GM19463 (cell line): ENCODE data around the gene VWC2.

Experiments used
- ATAC-seq: cut with Tn5 transposase; IDR thresholded peaks from one replicate; pipeline ENCODE4 v1.9.1; 2021; ENCODE audit warnings: mild to moderate bottlenecking, moderate library complexity; ENCODE audit not compliant: unreplicated experiment

VWC2 gene

DNA sequence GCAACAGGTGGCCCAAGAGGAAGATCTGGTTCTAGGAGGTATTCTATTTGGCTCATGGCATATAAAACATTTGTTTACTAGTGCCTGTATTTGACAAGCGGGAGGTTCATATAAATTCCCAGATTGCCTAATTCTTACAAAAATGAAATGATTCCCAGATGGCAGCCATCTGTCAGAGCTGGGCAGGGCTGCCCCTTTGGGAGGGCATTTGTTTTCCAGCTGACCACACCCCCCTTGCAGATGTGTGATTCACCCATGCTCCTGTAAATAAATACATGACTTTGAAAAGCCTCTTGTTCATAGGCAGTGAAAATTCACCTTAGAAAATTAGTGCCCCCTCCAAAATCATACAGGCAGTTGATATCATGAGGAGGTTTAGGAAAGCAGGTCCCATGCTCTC, 8.6 kb downstream of the VWC2 start:
- ATAC-seq, result no peak

DNA sequence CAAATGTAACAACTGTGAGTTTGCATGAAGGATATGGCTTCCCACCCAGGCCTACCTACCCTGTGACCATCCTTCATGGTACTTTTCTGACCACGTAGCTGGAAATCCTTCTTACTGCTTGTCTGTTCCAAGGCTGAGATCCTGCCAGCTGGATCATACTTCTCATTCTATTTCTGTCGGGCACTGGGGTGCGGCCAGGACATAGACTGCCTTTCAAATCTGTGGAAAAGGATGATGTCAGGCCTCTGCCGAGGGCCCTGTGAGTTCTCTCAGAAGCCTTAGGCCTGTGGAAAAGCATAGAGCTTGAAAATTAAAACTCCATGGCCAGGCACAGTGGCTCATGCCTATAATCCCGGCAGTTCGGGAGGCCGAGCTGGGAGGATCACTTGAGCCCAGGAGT, 10.0 kb downstream of the VWC2 start:
- ATAC-seq, result no peak

DNA sequence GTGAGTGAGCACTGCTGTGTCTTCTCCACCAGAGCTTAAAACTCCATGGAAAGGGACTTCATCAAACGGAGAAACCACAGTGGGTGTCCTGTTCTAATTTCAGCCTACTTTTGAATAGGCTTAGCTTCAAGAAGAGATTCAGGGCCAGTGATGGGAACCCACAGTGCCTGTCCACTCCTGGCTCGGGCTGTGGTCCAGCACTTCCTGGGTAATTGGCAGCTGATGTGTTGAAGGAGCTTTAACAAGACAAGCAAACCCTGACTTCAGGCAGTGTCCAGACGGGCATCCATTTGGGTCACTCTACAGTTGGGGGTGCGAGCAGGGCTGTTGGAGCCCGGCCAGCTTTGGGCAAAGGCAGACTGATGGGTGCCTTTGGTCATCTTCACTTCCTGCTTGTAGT, 14.5 kb downstream of the VWC2 start:
- no peak for ATAC-seq

DNA sequence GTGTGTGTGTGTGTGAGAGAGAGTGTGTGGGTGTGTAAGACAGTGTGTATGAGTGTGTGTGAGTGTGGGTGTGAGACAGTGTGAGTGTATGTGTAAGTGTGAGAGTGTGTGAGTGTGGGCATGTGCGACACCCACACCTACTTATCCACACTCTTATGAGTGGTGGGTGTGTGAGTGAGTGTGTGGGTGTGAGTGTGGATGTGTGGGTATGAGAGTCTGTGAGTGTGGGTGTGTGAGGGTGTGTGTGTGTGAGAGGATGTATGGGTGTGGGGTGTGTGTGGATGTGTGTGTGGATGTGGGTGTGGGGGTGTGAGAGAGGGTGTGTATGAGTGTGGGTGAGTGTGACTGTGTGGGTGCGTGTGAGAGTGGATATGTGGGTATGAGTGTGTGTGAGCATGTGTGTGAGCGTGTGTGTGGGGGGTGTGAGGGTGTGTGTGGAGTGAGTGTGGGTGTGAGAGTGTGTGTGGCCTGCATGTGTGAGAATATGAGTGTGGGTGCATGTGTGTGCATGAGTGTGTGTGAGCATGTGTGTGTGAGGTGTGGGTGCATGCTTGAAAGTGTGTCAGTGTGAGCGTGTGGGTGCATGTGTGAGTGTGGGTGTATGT, 15.1 kb downstream of the VWC2 start:
- no peak for ATAC-seq

DNA sequence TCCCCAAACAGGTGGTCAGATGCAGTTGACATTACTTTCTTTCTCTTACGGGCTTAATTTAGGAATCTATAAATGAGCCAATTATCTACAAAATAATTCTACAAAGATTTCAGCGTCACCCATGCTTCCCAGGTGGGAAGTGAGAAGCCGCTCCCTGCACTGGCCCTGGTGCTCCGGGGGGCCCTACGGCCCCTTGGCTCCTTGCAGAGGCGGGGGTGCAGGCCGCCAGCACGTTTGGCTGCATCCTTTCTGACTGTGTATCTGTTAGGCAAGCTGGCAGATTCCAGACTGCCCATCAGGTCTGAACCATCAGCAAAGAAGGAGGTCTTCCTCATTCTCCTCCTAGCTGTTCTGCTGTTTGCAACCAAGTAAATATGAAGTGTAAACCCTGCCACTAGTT, 16.3 kb downstream of the VWC2 start:
- no peak for ATAC-seq

DNA sequence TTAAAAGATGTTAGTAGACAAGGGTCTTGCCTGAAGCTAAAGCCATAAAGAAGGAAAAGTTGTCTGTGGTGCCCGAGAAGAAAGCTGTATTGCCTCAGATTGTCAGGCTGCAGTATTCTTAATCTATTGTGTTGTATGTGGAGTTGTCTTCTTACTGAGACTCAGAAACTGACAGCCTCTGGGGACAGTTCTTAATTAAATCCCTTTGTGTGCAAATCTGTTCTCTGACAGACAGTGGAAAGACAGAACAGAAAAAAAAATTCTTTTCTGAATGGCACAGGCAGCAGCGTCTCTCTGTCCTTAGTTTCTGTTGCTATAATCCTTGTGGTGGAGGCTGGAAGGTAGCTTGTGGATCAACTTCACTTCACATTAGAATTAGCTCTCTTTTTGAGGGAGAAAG, 16.8 kb downstream of the VWC2 start:
- ATAC-seq, result no peak

DNA sequence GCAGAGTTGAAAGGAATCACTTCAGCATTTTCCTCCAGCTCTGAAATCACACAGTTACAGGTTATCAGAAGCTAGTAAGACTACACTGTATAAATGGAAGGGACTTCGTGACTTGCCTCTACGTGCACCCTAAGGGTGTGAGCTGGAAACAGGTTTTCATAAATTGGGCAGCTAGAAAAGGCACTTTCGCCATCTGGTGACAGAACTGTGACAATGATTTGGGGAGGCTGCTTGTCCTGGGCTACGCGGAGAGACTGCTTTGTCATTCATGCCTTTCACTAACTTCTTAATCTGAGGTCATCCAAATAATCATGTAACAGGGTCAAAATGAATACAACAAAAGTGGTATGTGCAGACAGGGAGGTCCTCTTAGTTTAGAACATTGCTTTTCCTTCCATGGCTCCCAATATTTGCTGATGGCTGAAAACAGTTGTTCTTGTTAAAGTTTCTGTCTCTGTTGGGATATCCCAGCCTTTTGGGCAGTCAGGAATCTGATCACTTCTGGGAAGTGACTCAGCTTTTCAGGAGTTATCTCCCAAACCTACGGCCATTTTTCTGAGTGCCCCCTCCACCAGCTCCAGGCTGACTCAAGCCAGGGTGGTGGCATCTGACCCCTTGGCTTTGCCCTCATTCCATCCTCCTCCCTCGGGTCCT, 17.8 kb downstream of the VWC2 start:
- peak; percentile 80 for ATAC-seq

DNA sequence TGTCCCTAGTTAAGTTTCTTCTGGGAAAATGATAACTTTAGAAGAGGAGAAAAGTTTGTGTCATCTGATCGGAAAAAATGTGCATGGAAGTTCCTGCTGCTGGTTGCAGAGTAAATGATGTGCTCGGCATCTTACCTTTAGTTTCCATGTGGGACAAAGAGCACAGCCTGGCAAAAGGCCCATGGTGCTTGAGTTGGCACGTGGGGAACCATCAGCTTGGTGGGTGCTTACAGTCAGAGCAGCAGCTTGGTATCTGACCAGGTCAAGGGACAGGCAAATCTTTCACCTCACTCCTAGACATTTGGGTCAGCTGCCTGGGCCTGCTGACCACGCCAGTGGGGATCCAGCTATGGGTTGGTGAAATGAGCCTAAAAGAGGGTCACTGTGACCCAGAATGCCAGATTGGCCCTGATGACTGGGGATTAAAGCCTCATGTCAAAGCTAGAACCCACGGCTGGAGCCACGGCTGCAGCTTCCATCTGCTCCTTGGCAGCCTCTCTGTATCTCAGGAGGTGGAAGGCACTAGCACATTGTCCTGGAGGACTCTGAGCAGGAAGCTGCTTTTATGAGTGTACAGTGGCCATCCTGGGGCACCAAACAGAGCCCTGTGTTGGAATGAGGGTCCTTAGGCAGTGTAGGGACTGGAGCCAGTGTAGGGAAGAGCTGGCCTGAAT, 24.7 kb downstream of the VWC2 start:
- ATAC-seq, result no peak

DNA sequence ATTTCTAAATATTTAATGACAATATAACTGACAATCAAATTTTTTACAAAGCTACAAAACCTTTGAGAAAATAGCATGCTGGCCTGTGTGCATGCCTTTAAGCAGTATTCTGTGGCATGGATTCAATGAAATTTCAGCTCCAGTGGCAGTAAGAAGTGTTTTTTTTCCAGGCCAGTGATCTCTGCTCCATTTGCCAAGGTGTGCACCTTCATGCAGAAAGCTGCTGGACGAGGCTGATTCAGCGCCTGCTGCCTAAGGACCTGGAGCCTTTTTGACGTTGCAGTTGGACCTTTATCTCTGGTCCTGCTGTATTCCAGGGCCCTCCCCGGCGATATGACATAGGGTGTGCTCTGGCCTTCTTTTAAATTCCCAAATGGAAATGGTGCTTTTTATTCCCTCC, 26.6 kb downstream of the VWC2 start:
- no peak for ATAC-seq

DNA sequence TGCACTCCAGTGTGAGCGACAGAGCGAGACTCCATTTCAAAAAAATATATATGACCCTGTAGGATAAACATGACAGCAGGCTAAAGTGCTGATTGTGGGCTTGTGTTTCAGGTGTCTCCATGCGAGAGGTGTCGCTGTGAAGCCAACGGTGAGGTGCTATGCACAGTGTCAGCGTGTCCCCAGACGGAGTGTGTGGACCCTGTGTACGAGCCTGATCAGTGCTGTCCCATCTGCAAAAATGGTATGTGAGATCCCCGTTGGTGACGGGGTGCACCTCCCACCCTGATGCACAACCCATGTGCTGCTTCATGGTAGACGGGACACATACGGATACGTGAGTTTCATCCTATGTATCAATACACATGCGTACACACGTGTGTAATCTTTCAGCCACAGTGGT, 29.2 kb downstream of the VWC2 start:
- ATAC-seq, result no peak

DNA sequence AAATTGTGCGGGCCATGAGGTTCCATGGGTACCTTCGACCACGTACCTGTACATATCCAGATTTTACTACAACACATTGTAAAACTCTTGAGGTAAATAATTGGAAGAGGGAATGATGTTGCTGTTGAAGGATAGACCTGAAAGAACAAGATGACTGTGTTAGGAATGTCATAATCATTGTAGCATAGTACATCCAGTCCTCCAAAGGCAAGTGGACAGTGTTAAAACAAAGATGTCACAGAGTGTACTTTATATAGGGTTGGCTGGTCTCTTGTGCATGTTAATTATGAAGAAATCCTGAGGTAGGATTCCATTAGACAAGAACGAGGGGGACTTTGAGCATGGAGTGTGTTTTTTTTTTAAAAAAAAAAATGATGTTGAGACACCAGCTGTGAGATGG, 30.4 kb downstream of the VWC2 start:
- no peak for ATAC-seq

DNA sequence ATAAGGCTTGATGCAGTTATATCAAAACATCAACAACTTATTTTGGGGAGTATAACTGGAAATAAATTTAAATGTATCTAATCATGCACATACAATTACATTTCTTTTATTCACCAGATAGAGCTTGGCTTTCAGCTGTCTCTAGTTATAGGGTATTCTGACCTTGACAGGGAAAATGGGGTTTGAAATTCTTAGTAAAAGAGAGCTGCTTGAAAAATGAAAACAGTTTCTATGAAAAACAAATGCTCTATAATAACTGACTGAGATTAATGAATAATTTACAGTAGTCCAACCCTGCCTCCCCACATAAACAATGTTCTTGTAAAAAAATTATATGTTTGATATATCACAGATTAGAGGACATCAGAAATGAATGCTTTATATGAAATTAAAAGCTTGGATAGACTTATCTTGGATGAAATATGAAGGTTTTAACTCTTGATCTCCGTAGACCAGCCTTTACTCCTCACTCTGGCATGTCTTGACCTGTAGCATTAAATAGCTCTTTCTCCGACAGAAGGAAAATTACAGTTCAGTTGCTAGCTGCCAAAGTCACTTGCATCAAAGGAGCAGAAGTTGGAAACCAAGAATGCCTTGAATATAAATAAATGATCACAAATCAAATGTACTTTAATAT, 32.1 kb downstream of the VWC2 start:
- ATAC-seq, result no peak

DNA sequence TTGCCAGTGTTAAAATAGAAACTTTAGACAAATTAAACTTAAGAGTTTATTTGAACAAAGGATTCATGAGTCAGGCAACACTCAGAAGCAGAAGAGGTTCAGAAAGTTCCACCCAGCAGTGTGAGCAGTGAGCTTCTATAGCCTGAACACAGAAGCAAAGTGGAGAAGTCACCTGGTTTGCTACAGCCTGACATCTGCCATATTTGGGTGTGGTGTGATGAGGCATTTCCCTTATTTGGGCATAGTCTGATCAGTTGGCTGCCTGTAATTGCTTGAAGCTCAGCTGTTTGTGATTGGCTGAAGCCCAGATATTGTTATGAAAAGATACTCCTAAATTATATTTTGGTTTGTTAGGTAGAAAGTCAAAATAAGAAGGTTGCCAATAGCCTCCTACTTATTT, 39.1 kb downstream of the VWC2 start:
- ATAC-seq, result no peak

DNA sequence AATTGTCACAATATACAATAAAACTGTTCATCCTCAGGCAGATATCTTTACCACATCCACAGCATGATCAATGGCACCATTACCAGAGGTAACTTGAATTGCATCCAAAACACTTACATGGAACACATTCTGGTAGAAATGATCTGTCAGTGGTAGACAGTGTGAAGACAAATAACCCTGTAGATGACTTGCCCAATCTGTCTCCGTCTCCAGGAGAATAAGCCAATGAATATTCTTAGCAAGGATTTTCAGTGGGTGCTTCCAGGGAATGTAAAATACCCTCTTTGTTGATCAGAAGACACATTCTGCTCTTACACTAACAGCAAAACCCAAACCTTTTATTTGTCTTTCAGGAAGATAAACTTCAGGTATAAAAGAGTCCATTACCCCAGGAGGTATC, 43.8 kb downstream of the VWC2 start:
- no peak for ATAC-seq

DNA sequence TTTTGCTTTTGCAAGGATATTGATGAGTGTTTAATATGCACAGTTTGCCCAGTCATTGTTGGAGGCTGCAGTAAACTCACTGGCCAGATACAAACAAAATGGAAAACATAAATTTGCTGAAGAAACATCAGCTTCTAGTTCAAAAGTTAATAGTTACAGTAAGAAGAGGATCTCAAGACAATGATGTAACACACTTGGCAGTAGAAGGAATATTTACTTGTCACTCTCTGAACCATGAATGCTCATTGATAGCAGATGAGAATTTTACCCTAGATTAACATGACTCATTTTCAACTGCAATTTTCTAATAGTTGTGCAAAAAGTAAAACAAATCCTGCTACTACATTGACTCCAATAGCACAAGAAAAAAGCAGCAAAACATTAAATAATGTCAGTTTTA, 47.7 kb downstream of the VWC2 start:
- ATAC-seq, result no peak

DNA sequence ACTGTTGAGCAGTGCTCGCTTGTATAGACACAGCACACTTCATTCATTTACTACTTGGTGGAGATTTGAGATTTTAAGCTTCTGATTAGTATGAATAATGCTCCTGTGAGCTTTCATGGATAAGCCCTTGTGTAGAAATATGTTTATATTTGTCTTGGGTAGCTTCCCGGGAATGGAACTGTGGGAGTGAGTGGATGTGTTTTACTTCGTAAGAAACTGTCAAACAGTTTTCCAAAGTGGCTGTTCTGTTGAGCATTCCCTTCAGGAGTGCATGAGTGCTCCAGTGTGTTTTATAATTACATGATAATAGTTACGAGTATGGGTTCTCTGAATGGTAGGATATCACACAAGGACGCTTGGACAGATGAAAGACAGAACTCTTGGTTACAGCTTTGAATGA, 49.4 kb downstream of the VWC2 start:
- no peak for ATAC-seq

DNA sequence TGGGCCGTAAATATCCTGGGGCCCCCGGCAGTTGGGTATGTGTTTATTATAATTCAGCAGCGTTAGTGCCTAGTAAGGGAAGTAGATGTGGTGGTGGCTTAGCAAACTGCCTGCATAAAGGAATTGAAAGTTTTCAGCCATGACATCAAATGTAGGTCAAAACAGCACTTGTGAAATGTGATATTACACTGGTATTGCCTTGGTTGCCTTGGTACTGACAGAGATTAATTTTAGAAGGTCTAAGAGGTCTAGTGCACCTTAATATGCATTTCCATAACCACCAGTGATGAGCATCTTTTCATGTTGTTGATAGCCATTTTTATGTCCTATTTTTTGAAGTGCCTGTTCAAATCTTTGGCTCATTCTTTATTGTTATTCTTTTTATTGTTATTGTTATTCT, 50.1 kb downstream of the VWC2 start:
- ATAC-seq, result no peak

DNA sequence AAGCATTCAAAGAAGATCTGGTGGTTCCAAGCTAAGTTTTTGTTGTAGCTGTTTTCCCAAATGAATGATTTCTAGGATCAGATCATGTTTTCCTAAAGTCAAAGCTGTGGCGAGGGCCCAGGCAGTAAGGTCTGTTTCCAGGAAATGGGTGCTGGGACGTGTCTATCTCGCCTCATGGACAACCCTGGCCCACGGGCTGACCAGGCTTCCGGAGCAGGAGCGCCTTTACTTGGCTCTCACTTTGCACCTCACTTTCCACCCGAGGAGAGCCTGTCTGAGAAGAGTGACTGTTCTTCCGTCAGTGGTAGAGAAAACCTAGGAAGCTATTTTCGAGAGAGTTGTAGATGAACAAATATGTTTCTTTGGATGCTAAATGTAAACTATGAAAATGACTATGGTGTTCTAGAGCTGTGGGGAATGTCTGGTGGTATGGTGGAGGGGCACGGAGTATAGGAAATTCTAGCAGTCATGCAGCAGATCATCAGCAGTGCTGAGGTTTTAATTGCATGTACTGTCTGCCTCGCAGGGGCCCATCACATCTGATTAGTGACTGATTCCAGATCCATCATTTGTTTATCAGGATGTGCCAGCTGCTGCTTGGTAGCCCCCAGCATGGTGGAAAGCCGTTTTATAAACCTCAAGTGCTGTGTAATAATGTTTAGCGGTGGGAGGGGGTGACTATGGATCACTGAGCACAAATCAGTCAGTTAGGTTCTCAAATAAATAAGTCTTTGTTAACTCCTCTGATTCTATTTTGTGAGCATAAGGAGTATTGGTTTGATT, 66.6 kb downstream of the VWC2 start:
- ATAC-seq, result no peak

DNA sequence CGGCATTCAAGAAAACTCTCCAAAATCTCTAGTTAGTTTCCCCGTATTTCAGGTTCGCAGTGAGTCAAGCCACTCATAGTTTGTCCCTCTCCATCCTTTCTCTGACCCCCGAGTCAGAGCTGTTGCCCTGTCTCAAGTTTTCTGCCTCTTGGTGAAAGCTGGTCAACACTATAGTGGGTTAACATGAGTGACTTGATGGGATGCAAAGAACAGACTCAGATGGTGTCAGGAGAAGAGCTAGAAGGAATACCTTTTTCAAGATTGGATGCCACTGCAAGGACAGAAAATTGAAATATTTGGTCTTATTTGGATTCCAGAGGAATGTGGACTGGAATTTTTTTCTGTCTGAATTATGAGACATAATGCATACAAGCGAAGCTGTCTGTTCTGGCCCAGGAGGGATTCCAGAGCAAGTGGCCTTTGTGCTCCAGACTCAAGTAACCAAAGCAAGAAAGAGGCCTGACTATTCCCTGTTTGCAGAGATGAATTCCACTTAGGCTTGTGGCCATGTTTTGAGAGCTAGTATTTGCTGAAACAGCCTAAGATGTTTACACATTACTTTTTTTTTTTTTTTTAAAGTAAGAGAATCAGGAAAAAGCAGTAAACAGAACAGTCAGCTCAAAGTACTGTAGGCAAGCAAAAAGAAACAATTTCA, 67.4 kb downstream of the VWC2 start:
- no peak for ATAC-seq

DNA sequence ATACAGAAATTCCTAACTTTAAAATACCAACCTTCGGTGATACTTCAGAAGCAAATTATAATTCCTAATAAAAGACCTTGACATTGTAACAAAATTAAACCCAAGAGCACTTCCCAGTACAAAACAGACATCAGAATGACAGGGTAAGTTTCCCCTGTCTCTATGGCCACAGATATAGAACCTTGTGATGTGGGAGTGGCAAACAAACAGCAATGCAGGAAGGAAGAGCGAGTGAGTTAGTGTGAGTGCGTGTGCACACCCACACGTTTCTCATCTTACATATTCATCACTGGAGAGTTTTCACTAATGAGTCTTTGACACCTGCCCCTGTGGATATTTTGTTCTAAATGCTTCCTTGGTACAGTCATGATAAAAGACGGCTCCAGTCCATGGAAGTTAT, 72.2 kb downstream of the VWC2 start:
- ATAC-seq, result no peak
